Pulmonary artery endothelial cell (primary cell): ENCODE data around the gene PWWP2B. TPM values are rescaled to one million over a fixed set of nuclear protein-coding genes. Genes with fewer than 3 reads are reported as not detected.
A peak's percentile ranks its signal among the peaks of the same experiment; 100 is the strongest.
"Not testable (repeated sequence)": the region's sequence is repeated elsewhere in the genome, so short reads cannot be mapped to it uniquely, and the experiment has no call there.

Experiments
- DNase-seq: peaks from one replicate; pipeline ENCODE4 v3.0.0-alpha.2; 2011; ENCODE audit warnings: low read depth, low spot score
- total RNA-seq: library from RNA; depleted of rRNA; stranded (reverse); fragments of >200 nt; gene quantifications from 2 replicates; pipeline ENCODE4 v1.2.3, GENCODE V29; 2014

Gene PWWP2B
- total RNA-seq, 1 donor from 2014 or later, result 15.6 TPM

- no peak for DNase-seq
Observed at GRCh38 chr10:132363376-132363775, 33.6 kb upstream of the PWWP2B start.

- DNase-seq, result peak; percentile 49
Observed at GRCh38 chr10:132363921-132364593, 32.9 kb upstream of the PWWP2B start.

GRCh38 chr10:132364594-132364970 lies 32.4 kb upstream of the PWWP2B start:
- DNase-seq, result peak; percentile 13

DNA sequence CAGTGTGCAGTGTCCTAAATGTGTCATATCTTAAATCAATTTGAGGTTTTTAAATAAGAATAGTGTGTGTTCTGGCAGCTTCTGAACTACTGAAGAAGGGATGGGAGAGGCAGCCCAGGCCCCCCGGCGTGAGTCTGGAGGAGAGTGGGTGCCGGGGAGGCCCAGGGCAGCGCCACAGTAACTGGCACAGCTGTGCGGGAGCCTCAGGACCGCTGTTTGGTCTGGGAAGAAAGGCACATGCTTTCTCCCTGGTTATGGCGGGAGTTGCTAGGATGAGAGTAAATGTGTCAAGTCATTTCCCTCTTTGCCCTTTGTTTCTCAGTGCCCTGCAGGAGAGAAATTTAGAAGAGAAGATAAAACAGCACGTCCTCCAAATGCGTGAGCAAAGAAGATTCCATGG lies 31.9 kb upstream of the PWWP2B start:
- DNase-seq, result no peak

- no peak for DNase-seq
Observed at GRCh38 chr10:132366006-132366405, 31.0 kb upstream of the PWWP2B start.

GRCh38 chr10:132366499-132366898 lies 30.5 kb upstream of the PWWP2B start:
- no peak for DNase-seq

DNA sequence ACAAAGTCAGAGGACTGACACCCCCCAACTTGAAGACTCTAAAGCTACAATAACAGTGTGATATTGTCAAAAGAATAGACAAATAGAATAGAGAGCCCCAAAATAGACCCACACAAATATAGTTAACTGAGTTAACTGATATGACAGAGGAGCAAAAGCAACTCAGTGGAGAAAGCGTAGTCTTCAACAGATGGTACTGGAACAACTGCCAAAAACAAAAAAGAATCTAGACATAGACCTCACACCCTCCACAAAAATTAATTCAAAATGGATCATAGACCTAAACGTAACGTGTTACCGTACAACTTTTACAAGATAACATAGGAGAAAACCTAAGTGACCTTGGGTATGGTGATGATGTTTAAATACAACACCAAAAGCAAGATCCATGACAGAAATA lies 28.6 kb upstream of the PWWP2B start:
- no peak for DNase-seq

DNA sequence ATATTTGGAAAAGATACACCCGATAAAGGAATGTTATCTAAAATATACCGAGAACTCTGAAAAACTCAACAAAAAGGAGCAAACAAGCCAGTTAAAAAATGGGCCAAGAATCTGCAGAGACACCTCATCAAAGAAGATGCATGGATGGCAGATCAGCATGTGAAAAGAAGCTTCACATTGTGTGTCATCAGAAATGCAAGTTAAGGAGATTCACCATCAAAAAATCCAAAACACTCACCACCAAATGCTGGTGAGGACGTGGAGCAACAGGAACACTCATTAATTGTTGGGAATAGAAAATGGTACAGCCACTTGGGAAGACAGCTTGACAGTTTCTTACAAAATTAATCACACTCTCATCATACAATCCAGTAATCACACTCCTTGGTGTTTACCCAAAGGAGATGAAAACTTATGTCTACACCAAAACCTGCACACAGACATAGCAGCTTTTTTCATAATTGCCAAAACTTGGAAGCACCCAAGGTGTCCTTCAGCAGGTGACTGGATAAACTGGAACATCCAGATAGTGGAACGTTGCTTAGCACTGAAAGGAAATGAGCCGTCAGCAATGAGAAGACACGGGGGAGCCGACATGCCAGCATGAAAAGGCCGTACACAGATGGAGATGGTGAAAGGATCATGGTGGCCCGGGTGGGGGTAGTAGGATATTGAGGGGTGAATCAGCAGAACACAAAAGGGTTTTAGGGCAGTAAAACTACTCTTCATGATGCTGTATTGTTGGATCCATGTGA lies 27.9 kb upstream of the PWWP2B start:
- no peak for DNase-seq

GRCh38 chr10:132369636-132370185 lies 27.3 kb upstream of the PWWP2B start:
- DNase-seq, result no peak

DNA sequence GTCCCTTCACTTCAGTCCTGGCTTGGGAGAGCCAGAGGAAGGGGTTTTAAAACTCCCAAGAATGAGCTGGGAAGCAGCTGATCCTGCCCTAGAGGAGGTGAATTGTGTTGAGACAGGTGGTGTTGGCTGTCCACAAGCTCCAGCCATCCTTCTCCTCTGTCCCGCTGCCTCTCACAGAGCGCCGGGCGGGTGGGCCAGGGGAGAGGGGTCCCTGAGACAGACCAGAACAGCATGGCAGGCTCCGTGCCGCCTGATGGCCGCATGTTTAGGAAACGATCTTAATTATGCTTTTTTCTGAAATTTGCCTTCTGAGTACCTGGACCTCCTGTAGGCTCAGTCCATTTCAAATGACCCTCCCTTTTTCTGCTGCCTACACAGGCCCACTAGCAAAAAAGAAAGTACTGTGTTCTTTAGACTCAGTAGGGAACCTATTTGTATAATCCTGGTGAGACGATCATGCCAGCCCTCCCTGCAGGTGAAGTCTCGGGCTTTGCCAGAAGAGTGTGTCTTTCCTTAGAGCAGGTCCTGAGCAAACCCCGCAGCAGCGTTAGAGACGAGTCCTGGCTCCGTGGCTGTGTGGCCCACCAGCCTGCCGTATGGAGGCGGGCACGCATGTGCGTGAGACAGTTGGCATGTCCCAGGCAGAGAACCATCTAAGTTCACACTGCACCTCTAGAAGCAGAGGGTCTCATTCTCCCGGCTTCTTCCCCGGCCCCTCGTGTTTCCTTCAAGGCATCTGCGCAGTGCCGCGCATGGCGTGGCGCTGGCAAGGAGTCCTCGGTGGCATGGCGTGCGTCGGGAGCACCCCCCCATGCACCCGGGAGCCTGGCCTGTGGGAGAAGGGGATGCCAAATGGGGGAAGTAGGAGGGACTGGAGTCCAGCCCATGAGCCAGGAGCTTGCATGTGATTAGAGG lies 26.3 kb upstream of the PWWP2B start:
- no peak for DNase-seq

DNA sequence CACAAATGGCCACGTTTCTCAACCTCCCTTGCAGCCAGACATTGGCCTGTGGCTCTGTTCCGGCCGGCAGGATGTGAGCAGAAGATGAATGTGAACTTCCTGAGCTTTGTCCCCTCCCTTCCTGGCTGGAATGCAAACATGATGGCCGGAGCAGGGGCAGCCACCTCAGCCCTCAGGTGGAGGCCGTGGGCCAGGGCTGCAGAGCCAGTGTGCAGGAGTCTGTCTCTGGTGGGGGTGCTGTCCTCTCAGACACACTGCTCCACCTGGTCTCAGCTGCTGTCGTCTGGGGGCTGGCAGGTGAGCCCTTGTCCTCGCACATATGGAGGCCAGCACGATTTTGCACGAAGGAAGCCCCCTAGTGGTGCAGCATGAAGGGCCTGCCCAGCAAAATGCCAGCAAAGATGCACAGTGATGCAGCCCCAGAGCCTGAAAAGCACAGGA lies 25.3 kb upstream of the PWWP2B start:
- DNase-seq, result no peak

DNA sequence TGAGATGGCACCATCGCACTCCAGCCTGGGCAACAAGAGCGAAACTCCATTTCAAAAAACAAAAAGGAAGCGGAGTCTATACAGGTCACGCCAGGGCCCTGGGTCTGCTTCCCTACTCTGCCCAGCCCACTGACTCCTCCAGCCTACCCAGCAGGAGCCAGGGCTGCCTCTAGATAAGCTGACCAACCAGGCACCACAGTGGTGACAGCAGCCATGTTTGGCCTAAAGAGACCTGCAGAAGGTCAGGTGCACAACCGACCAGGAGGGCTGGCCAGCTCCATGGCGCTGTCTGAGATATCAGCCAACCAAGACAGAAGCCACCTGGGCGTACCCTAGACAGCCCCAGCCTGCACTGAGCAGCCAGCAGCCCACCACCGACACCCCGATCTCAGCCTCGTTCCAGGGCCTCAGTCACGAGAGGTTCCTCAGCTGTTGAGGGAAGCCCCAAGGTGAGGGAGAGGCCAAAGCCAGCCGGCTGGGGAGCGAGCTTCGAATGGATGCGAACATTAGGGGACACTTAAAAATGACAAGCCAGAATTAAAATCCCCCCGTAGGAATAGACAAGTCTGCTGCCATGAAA lies 24.4 kb upstream of the PWWP2B start:
- no peak for DNase-seq

DNA sequence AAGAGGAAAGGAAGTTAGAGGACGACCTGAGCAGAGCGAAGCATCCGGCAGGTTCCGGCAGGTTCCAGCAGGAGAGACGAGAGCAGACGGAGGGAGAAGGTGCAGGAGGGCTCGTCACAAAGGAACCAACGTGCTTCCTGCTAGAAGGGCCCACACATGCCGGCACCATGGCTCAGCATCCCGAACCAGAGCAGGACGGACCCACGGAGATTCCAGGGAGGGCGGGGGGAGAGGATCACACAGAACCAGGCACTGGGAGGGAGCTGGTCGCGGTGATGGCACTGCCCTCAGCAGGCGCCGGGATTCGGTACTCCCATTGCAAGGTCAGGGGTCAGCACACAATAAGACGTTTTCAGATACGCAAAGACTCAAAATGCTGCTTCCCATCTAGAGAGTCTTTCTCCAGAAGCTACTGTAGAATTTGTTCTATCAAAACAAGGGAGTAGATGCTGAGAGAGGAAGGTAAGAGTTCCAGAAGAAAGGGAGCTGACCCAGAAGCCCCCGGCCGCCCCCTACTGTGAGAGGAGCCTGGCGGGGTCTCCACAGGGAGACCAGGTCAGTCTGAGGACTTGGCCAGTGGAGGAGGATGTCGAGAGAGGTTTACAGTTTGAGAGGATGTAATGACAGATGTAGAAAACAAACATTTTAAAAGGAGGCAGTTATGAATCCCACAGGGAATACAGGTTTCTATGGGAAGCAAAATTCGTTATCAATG lies 23.6 kb upstream of the PWWP2B start:
- no peak for DNase-seq

GRCh38 chr10:132374176-132374575 lies 22.8 kb upstream of the PWWP2B start:
- DNase-seq, result no peak

GRCh38 chr10:132374612-132375011 lies 22.4 kb upstream of the PWWP2B start:
- no peak for DNase-seq

DNA sequence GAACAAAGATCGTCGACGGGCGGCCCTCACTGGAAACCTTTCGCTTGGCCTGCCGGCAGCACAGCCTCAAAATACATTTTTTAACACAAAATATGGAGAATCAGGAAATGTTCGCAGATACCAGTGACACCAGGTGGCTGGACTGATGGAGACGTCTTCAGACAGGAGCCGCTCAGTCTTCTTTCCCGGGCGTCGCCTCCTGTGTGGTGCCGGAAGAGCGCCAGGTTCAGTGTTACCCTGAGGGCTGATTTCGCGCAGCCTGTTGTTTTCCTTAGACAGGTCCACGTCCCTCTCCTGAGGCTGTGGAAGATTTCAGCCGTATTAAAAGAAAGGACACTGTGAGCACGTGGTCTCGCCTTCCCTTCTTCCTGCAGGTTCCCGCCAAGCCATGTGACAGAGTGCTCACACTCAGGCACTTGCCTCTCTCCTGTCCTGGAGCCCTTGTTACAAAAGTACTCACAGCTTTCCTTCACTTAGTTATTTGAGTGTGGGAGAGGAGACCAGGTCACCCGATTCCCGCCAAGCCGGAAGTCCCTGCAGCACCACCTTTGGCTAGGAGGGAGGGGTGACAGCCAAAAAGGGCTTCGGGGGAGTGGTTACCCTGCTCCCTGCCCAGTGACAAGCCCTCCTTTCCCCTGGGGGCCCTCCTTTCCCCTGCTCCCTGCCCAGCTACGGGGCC lies 21.7 kb upstream of the PWWP2B start:
- DNase-seq, result no peak

GRCh38 chr10:132375795-132376297 lies 21.2 kb upstream of the PWWP2B start:
- DNase-seq, result no peak

DNA sequence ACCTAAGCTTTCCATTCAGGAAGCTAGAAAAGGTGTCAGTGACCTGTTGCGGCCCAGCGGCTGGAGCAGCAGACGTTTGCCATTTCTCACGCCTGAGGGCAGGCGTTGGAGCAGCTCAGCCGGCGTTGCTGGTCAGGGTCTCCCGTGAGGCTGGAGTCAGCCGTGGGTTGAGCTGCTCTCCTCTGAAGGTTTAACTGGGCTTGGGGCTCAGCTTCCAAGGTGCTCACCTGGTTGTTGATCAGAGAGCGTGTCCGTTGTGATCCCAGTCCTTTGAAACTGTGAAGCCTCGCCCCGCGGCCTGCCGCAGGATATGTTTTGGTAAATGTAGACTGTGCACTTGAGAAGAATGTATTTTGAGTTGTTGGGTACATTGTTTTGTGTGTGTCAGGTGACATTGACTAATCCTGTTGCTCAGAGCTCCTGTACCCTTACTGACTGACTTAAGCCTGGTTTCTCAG lies 20.6 kb upstream of the PWWP2B start:
- DNase-seq, result no peak

- DNase-seq, result no peak
Observed at GRCh38 chr10:132377326-132377725, 19.7 kb upstream of the PWWP2B start.

DNA sequence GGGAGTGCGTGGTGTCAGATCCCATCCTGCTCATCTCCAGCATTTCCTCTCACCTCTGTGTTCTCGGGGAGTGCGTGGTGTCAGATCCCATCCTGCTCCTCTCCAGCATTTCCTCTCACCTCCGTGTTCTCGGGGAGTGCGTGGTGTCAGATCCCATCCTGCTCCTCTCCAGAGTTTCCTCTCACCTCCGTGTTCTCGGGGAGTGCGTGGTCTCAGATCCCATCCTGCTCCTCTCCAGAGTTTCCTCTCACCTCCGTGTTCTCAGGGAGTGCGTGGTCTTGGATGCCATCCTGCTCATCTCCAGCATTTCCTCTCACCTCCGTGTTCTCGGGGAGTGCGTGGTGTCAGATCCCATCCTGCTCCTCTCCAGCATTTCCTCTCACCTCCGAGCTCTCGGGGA lies 18.0 kb upstream of the PWWP2B start:
- DNase-seq, result not testable (repeated sequence)
